Type B pancreatic cell (in vitro differentiated cells): ENCODE results near the gene ALKAL2. TPM values are rescaled to one million over a fixed set of nuclear protein-coding genes. Genes with fewer than 3 reads are reported as not detected.

Experiments
- DNase-seq: peaks from one replicate; pipeline ENCODE4 v3.0.0; 2021; ENCODE audit warnings: mixed read lengths; ENCODE audit not compliant: unreplicated experiment; ENCODE audit errors: extremely low spot score
- H3K27ac Mint-ChIP-seq: 2 replicates; pipeline ENCODE4 v1.8.0; 2021; ENCODE audit warnings: mild to moderate bottlenecking, mixed read lengths
- H3K27me3 Mint-ChIP-seq: 2 replicates; pipeline ENCODE4 v1.8.0; 2021; ENCODE audit warnings: mixed read lengths
- H3K36me3 Mint-ChIP-seq: 2 replicates; pipeline ENCODE4 v1.8.0; 2021; ENCODE audit warnings: mixed read lengths
- H3K4me1 Mint-ChIP-seq: one replicate; pipeline ENCODE4 v1.8.0; 2021; ENCODE audit warnings: mixed read lengths; ENCODE audit not compliant: unreplicated experiment
- H3K4me3 Mint-ChIP-seq: 2 replicates; pipeline ENCODE4 v1.8.0; 2021; ENCODE audit warnings: mild to moderate bottlenecking, mixed read lengths
- H3K9me3 Mint-ChIP-seq: 2 replicates; pipeline ENCODE4 v1.8.0; 2021; ENCODE audit warnings: mixed read lengths
- CTCF ChIP-seq: fragments of 200-600 bp; sonication (generic); conservative IDR thresholded peaks from 2 replicates; pipeline ENCODE4 v1.5.0; 2021; ENCODE audit warnings: antibody characterized with exemption, mild to moderate bottlenecking
- total RNA-seq: library from RNA; stranded (reverse); gene quantifications from 2 replicates; pipeline ENCODE4 v1.2.1, GENCODE V29; 2021; ENCODE audit warnings: low replicate concordance

Gene ALKAL2
- total RNA-seq, 1 donor from 2014 or later = 3.5 TPM

GRCh38 chr2:305366-305765 is 17.5 kb upstream of the ALKAL2 start:
- H3K4me3 Mint-ChIP-seq = no peak overlapping the region
- no peak overlapping the region for H3K27ac Mint-ChIP-seq
- H3K36me3 Mint-ChIP-seq = no peaks in the 10 kb centered on the region
- H3K9me3 Mint-ChIP-seq = peaks cover 11% of the 10 kb centered on the region
- peaks cover 6% of the 10 kb centered on the region for H3K4me1 Mint-ChIP-seq
- no peak for DNase-seq
- H3K27me3 Mint-ChIP-seq = no peaks in the 10 kb centered on the region
- TF ChIP-seq CTCF = no peak

GRCh38 chr2:296354-296753 is 8.5 kb upstream of the ALKAL2 start:
- no peak overlapping the region for H3K27ac Mint-ChIP-seq
- peaks cover 6% of the 10 kb centered on the region for H3K9me3 Mint-ChIP-seq
- H3K4me3 Mint-ChIP-seq = no peak overlapping the region
- no peak for DNase-seq
- TF ChIP-seq CTCF = no peak
- peaks cover 37% of the 10 kb centered on the region for H3K27me3 Mint-ChIP-seq
- no peaks in the 10 kb centered on the region for H3K36me3 Mint-ChIP-seq
- no peaks in the 10 kb centered on the region for H3K4me1 Mint-ChIP-seq

GRCh38 chr2:295090-295489 is 7.2 kb upstream of the ALKAL2 start:
- Mint-ChIP-seq H3K4me3 (no peak overlapping the region), H3K27me3 (peaks cover 47% of the 10 kb centered on the region), H3K9me3 (no peaks in the 10 kb centered on the region), H3K4me1 (no peaks in the 10 kb centered on the region), H3K27ac (no peak overlapping the region), H3K36me3 (no peaks in the 10 kb centered on the region)
- TF ChIP-seq CTCF = no peak
- DNase-seq = no peak

GRCh38 chr2:290090-290722 is 2.3 kb upstream of the ALKAL2 start:
- no peaks in the 10 kb centered on the region for H3K9me3 Mint-ChIP-seq
- H3K4me1 Mint-ChIP-seq = no peaks in the 10 kb centered on the region
- H3K4me3 Mint-ChIP-seq = peak overlapping the region; percentile 92
- H3K27me3 Mint-ChIP-seq = peaks cover 53% of the 10 kb centered on the region
- TF ChIP-seq CTCF = peak; percentile 79
- DNase-seq = peak; percentile 80
- peak overlapping the region; percentile 81 for H3K27ac Mint-ChIP-seq
- H3K36me3 Mint-ChIP-seq = peaks cover 6% of the 10 kb centered on the region

- peaks cover 6% of the 10 kb centered on the region for H3K36me3 Mint-ChIP-seq
- H3K4me3 Mint-ChIP-seq = peak overlapping the region; percentile 92
- peaks cover 56% of the 10 kb centered on the region for H3K27me3 Mint-ChIP-seq
- TF ChIP-seq CTCF = no peak
- DNase-seq = no peak
- no peaks in the 10 kb centered on the region for H3K4me1 Mint-ChIP-seq
- peak overlapping the region; percentile 81 for H3K27ac Mint-ChIP-seq
- no peaks in the 10 kb centered on the region for H3K9me3 Mint-ChIP-seq
Observed at GRCh38 chr2:289362-290089, 1.6 kb upstream of the ALKAL2 start.
